HCT116 (cell line): ENCODE data around the gene PLOD2. TPM values are rescaled to one million over a fixed set of nuclear protein-coding genes. Genes with fewer than 3 reads are reported as not detected.

ENCODE experiments used
- ATAC-seq: fragments of 200-7000 bp; cut with Tn5 transposase; 2 replicates; pipeline ENCODE4 v1.9.1; 2020; ENCODE audit warnings: mild to moderate bottlenecking, moderate library complexity
- BruUV-seq: library from RNA; stranded (reverse); fragments of 400-500 nt; replicated peaks from 2 replicates; lab custom pipeline; 2021; lab: Mats Ljungman, UMichigan
- CTCF ChIA-PET: fragments of 300-600 bp; sonication (Branson Sonifier 250); formaldehyde crosslinking; loops from one replicate; lab custom pipeline; 2021; ENCODE audit warnings: antibody characterized with exemption; lab: Charles Lee
- POLR2A ChIA-PET: fragments of 300-600, 350-600 bp; sonication (Branson Sonifier 250); formaldehyde crosslinking; loops from one replicate; lab custom pipeline; 2021; ENCODE audit warnings: antibody characterized with exemption; lab: Charles Lee
- RAD21 ChIA-PET, 2 experiments: fragments of 300-600 bp; sonication (Branson Sonifier 250); formaldehyde crosslinking; loops; one replicate each; lab custom pipeline; 2023; ENCODE audit warnings: low total read pairs in 2 of 2; ENCODE audit not compliant: uncharacterized antibody in 2 of 2, unreplicated experiment in 2 of 2, low non-redundant PET in 1 of 2; lab: Charles Lee
- DNase-seq: peaks from one replicate; pipeline ENCODE4 v3.0.0-alpha.2; 2010; ENCODE audit warnings: low read depth, low spot score
- H2AFZ ChIP-seq: fragments of 200-600 bp; shearing (Covaris generic), sonication (generic); 2 replicates; pipeline ENCODE4 v1.6.1; 2017; ENCODE audit warnings: low read depth, mixed run types, mixed read lengths, antibody characterized with exemption, low read length; ENCODE audit not compliant: poor library complexity, severe bottlenecking
- H3K27ac ChIP-seq: 2 replicates; pipeline ENCODE4 v1.5.1; 2012; ENCODE audit warnings: low read depth, low read length
- H3K27me3 ChIP-seq: fragments of 200-600 bp; sonication (generic); 2 replicates; pipeline ENCODE4 v1.6.1; 2016; ENCODE audit warnings: mixed run types, low read length, mixed read lengths; ENCODE audit not compliant: insufficient read depth
- H3K36me3 ChIP-seq, 2 experiments: fragments of 200-500 bp in 1 of 2; fragments of 200-600 bp in 1 of 2; sonication (Bioruptor generic) in 1 of 2; sonication (generic) in 1 of 2; 2 replicates each; pipeline versions ENCODE4 v1.5.1 to v1.6.1; 2014 to 2016; ENCODE audit warnings: low read length in 2 of 2, inconsistent platforms in 1 of 2, mixed read lengths in 1 of 2, mixed run types in 1 of 2; ENCODE audit not compliant: insufficient read depth in 2 of 2, control insufficient read depth in 1 of 2
- H3K4me1 ChIP-seq, 2 experiments: fragments of 200-600 bp in 1 of 2; sonication (generic) in 1 of 2; 2 replicates each; pipeline versions ENCODE4 v1.5.1 to v1.6.1; 2012 to 2017; ENCODE audit warnings: low read length in 2 of 2, inconsistent platforms in 1 of 2, mild to moderate bottlenecking in 1 of 2, mixed read lengths in 1 of 2, mixed run types in 1 of 2, moderate library complexity in 1 of 2; ENCODE audit not compliant: insufficient read depth in 2 of 2, control insufficient read depth in 1 of 2
- H3K4me2 ChIP-seq: fragments of 200-600 bp; sonication (generic); 2 replicates; pipeline ENCODE4 v1.6.1; 2017; ENCODE audit warnings: mixed run types, low read length, mixed read lengths
- H3K4me3 ChIP-seq, 2 experiments: fragments of 200-600 bp in 1 of 2; sonication (generic) in 1 of 2; replicated peaks in 1 of 2; 2 replicates each; pipeline ENCODE4 v1.5.1; 2011 to 2016; ENCODE audit warnings: low read length in 2 of 2, control low read depth in 1 of 2, low read depth in 1 of 2, mild to moderate bottlenecking in 1 of 2, mixed read lengths in 1 of 2, mixed run types in 1 of 2
- H3K79me2 ChIP-seq: fragments of 200-600 bp; sonication (generic); 2 replicates; pipeline ENCODE4 v1.6.1; 2017; ENCODE audit warnings: mild to moderate bottlenecking, mixed run types, low read length, moderate library complexity, mixed read lengths; ENCODE audit not compliant: insufficient read depth
- H3K9ac ChIP-seq: fragments of 200-600 bp; sonication (generic); 2 replicates; pipeline ENCODE4 v1.6.1; 2016; ENCODE audit warnings: low read length, mixed read lengths
- H3K9me2 ChIP-seq: fragments of 200-600 bp; sonication (generic), shearing (Covaris generic); 2 replicates; pipeline ENCODE4 v1.6.1; 2017; ENCODE audit warnings: mixed run types, mild to moderate bottlenecking, moderate library complexity; ENCODE audit not compliant: insufficient read depth
- H3K9me3 ChIP-seq, 2 experiments: fragments of 200-500 bp in 1 of 2; fragments of 200-600 bp in 1 of 2; sonication (Bioruptor generic) in 1 of 2; sonication (generic) in 1 of 2; 2 replicates each; pipeline ENCODE4 v1.6.1; 2014 to 2017; ENCODE audit warnings: low read length in 2 of 2, mixed read lengths in 2 of 2, inconsistent platforms in 1 of 2, low read depth in 1 of 2, mild to moderate bottlenecking in 1 of 2, mixed run types in 1 of 2, moderate library complexity in 1 of 2; ENCODE audit not compliant: control insufficient read depth in 1 of 2, insufficient read depth in 1 of 2
- H4K20me1 ChIP-seq: fragments of 200-600 bp; sonication (generic), shearing (Covaris generic); 2 replicates; pipeline ENCODE4 v1.6.1; 2017; ENCODE audit warnings: mixed run types, mild to moderate bottlenecking, moderate library complexity; ENCODE audit not compliant: insufficient read depth
- ATF3 ChIP-seq: IDR thresholded peaks from 2 replicates; pipeline ENCODE4 v1.6.1; 2012
- CEBPB ChIP-seq: IDR thresholded peaks from 2 replicates; pipeline ENCODE4 v1.6.1; 2012; ENCODE audit warnings: low read depth
- EGR1 ChIP-seq: IDR thresholded peaks from 2 replicates; pipeline ENCODE4 v1.6.1; 2012; ENCODE audit warnings: low read depth
- ELF1 ChIP-seq: IDR thresholded peaks from 2 replicates; pipeline ENCODE4 v1.6.1; 2012; ENCODE audit warnings: low read depth, borderline replicate concordance
- EZH2phosphoT487 ChIP-seq: fragments of 200-600 bp; IDR thresholded peaks from 2 replicates; pipeline ENCODE4 v1.6.1; 2018; ENCODE audit warnings: antibody characterized with exemption, borderline replicate concordance
- FOSL1 ChIP-seq: IDR thresholded peaks from 2 replicates; pipeline ENCODE4 v1.6.1; 2012; ENCODE audit warnings: low read depth
- JUND ChIP-seq: IDR thresholded peaks from 2 replicates; pipeline ENCODE4 v1.6.1; 2012
- RAD21 ChIP-seq: IDR thresholded peaks from 2 replicates; pipeline ENCODE4 v1.6.1; 2012; ENCODE audit warnings: low read depth, mild to moderate bottlenecking
- SP1 ChIP-seq: IDR thresholded peaks from 2 replicates; pipeline ENCODE4 v1.6.1; 2012; ENCODE audit warnings: low read depth
- SRF ChIP-seq: IDR thresholded peaks from 2 replicates; pipeline ENCODE4 v1.6.1; 2012; ENCODE audit warnings: low read depth
- TCF7L2 ChIP-seq: IDR thresholded peaks from 2 replicates; pipeline ENCODE4 v1.7.0; 2011; ENCODE audit warnings: borderline replicate concordance, inconsistent platforms; ENCODE audit not compliant: insufficient read depth, insufficient read length; ENCODE audit errors: extremely low read depth
- YY1 ChIP-seq: IDR thresholded peaks from 2 replicates; pipeline ENCODE4 v1.6.1; 2011; ENCODE audit warnings: low read length, low read depth, moderate library complexity, mild to moderate bottlenecking; ENCODE audit not compliant: insufficient replicate concordance; ENCODE audit errors: extremely low read depth
- ZBTB33 ChIP-seq: IDR thresholded peaks from 2 replicates; pipeline ENCODE4 v1.6.1; 2011; ENCODE audit warnings: mild to moderate bottlenecking, low read length, moderate library complexity; ENCODE audit not compliant: insufficient replicate concordance; ENCODE audit errors: extremely low read depth
- ZFX ChIP-seq: fragments of 450-650 bp; IDR thresholded peaks from 2 replicates; pipeline ENCODE4 v1.6.1; 2017
- ZNF274 ChIP-seq: fragments of 200-500 bp; sonication (Bioruptor generic); IDR thresholded peaks from 2 replicates; pipeline ENCODE4 v1.6.1; 2014; ENCODE audit warnings: mild to moderate bottlenecking, low read depth, low read length, inconsistent platforms
- intact Hi-C: fragments of 100-400 bp; cut with micrococcal nuclease; formaldehyde crosslinking; loops from 2 replicates; pipeline ENCODE4 v1.10.0; 2022
- total RNA-seq: library from RNA; stranded (reverse); gene quantifications from one replicate; pipeline ENCODE4 v1.2.1, GENCODE V29; 2021; ENCODE audit not compliant: unreplicated experiment
- TF ChIP-seq, protein P1 (sequence below): IDR thresholded peaks from 2 replicates; pipeline ENCODE4 v1.6.1; 2012
- TF ChIP-seq, protein P2 (sequence below): IDR thresholded peaks from 2 replicates; pipeline ENCODE4 v1.6.1; 2012; ENCODE audit warnings: low read depth

PLOD2 gene
- total RNA-seq, 1 experiment from 2014 or later, result 25.8 TPM

- Histone ChIP-seq H3K27me3 (no peaks in the 10 kb centered on the region), H2AFZ (no peak overlapping the region), H3K4me1 (no peaks in the 10 kb centered on the region), H3K4me2 (no peak overlapping the region), H3K79me2 (no peaks in the 10 kb centered on the region), H3K27ac (no peak overlapping the region), H3K4me3 (no peak overlapping the region), H4K20me1 (no peaks in the 10 kb centered on the region), H3K9me2 (no peaks in the 10 kb centered on the region), H3K36me3 (no peaks in the 10 kb centered on the region), H3K9me3 (no peaks in the 10 kb centered on the region), H3K9ac (no peak overlapping the region)
- RAD21 ChIA-PET, result no interaction called here
- POLR2A ChIA-PET, result no interaction called here
- DNase-seq (no peak), ATAC-seq (no peak)
- CTCF ChIA-PET, result no interaction called here
- TF ChIP-seq JUND, result no peak
- intact Hi-C loops, result no loop called here
- no TSS peak for BruUV-seq
Measured at GRCh38 chr3:146036281-146036680, 124.7 kb downstream of the PLOD2 start.

GRCh38 chr3:146035366-146035765 lies 125.6 kb downstream of the PLOD2 start:
- TF ChIP-seq EGR1 (no peak), CEBPB (no peak), ZNF274 (no peak), EZH2phosphoT487 (no peak), TCF7L2 (no peak), SRF (no peak), ZBTB33 (no peak), RAD21 (no peak), ELF1 (no peak), YY1 (no peak), FOSL1 (no peak), SP1 (no peak), ZFX (no peak), ATF3 (no peak)
- TF ChIP-seq, protein P1, sequence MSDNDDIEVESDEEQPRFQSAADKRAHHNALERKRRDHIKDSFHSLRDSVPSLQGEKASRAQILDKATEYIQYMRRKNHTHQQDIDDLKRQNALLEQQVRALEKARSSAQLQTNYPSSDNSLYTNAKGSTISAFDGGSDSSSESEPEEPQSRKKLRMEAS, result no peak
- TF ChIP-seq, protein P2, sequence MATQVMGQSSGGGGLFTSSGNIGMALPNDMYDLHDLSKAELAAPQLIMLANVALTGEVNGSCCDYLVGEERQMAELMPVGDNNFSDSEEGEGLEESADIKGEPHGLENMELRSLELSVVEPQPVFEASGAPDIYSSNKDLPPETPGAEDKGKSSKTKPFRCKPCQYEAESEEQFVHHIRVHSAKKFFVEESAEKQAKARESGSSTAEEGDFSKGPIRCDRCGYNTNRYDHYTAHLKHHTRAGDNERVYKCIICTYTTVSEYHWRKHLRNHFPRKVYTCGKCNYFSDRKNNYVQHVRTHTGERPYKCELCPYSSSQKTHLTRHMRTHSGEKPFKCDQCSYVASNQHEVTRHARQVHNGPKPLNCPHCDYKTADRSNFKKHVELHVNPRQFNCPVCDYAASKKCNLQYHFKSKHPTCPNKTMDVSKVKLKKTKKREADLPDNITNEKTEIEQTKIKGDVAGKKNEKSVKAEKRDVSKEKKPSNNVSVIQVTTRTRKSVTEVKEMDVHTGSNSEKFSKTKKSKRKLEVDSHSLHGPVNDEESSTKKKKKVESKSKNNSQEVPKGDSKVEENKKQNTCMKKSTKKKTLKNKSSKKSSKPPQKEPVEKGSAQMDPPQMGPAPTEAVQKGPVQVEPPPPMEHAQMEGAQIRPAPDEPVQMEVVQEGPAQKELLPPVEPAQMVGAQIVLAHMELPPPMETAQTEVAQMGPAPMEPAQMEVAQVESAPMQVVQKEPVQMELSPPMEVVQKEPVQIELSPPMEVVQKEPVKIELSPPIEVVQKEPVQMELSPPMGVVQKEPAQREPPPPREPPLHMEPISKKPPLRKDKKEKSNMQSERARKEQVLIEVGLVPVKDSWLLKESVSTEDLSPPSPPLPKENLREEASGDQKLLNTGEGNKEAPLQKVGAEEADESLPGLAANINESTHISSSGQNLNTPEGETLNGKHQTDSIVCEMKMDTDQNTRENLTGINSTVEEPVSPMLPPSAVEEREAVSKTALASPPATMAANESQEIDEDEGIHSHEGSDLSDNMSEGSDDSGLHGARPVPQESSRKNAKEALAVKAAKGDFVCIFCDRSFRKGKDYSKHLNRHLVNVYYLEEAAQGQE, result no peak
- ChIA-PET CTCF (no interaction called here), RAD21 (no interaction called here), POLR2A (no interaction called here)
- Histone ChIP-seq H3K4me3 (no peak overlapping the region), H3K4me1 (no peaks in the 10 kb centered on the region), H3K9ac (no peak overlapping the region), H3K9me2 (no peaks in the 10 kb centered on the region), H4K20me1 (no peaks in the 10 kb centered on the region), H3K4me2 (no peak overlapping the region), H3K79me2 (no peaks in the 10 kb centered on the region), H3K9me3 (no peaks in the 10 kb centered on the region), H2AFZ (no peak overlapping the region), H3K27ac (no peak overlapping the region), H3K36me3 (no peaks in the 10 kb centered on the region), H3K27me3 (no peaks in the 10 kb centered on the region)
- DNase-seq (no peak), ATAC-seq (no peak)
- intact Hi-C loops, result no loop called here
- BruUV-seq, result no TSS peak
